Measurements from ENCODE around the gene GEMIN7. TPM values are rescaled to one million over a fixed set of nuclear protein-coding genes. Genes with fewer than 3 reads are reported as not detected.

GEMIN7 gene
- total and polyA plus RNA-seq, 4 donors, result 10.0 to 25.2 (median 19.4) TPM

DNA sequence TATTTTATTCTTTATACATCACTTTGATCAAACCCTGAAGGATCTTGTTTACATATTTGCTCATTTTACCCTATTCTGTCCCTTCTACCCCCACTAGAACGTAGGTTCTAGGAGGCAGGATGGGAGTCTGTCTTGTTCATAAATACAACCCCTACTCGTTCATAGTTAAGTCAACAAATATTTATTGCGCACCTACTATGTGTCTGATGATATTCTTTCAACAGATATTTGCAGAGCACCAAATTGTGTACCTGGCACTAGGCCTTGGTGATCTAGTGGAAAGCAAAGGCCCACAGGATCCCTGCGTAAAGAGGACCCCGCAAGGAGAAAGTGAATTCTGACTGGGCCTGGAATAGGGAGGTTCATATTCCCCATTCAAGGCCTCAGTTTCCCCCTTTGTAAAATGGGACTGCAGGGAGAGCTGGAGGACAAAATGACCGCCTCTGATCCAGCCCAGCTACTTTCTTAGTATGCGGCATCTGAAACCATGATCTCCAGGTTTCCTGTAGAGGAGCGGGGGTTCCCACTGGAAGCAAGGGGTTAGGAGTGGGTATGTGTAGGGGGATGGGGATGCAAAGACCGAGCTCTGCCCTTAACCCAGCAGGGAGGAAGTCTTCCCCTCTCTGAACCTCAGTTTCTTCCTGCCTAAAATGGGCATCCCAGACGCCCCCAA lies 534 bp upstream of the GEMIN7 start (continued):
- TF ChIP-seq, protein P1, sequence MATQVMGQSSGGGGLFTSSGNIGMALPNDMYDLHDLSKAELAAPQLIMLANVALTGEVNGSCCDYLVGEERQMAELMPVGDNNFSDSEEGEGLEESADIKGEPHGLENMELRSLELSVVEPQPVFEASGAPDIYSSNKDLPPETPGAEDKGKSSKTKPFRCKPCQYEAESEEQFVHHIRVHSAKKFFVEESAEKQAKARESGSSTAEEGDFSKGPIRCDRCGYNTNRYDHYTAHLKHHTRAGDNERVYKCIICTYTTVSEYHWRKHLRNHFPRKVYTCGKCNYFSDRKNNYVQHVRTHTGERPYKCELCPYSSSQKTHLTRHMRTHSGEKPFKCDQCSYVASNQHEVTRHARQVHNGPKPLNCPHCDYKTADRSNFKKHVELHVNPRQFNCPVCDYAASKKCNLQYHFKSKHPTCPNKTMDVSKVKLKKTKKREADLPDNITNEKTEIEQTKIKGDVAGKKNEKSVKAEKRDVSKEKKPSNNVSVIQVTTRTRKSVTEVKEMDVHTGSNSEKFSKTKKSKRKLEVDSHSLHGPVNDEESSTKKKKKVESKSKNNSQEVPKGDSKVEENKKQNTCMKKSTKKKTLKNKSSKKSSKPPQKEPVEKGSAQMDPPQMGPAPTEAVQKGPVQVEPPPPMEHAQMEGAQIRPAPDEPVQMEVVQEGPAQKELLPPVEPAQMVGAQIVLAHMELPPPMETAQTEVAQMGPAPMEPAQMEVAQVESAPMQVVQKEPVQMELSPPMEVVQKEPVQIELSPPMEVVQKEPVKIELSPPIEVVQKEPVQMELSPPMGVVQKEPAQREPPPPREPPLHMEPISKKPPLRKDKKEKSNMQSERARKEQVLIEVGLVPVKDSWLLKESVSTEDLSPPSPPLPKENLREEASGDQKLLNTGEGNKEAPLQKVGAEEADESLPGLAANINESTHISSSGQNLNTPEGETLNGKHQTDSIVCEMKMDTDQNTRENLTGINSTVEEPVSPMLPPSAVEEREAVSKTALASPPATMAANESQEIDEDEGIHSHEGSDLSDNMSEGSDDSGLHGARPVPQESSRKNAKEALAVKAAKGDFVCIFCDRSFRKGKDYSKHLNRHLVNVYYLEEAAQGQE (IDR thresholded peaks at IDR 0.05), result no peak

DNA sequence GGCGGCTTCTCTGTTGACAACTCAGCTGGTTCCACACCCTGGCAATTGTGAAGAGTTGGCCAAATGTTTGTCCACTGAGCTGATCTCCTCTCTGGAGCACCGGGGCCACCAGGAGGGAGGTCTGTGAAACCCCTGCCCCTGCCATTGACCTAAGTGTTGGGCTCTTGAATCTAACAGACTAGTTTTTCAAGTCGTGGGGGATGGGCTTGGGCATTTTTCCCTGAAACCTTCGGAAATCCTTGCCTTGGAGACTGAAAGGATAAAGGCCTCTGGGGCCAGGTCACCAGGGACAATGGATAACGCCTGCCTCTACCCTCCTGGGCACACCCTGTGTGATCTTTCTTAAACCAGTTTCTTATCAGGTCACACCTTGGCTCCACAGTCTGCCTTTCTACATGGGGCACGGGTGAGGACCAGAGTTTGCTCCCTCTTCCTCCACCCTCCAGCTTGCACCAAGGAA lies 881 bp downstream of the GEMIN7 start:
- DNase-seq (ENCODE audit: low spot score), result no peak
- Histone ChIP-seq H3K27me3 (ENCODE audit: control insufficient read depth in 4 of 4, insufficient read depth in 4 of 4, low read length in 3 of 4) (no peaks in the 10 kb centered on the region), H3K36me3 (ENCODE audit: control insufficient read depth in 4 of 4, insufficient read depth in 3 of 4, low read depth in 1 of 4, low read length in 3 of 4) (peaks cover 0 to 8% (median 6%) of the 10 kb centered on the region in 4 donors), H3K9me3 (ENCODE audit: control insufficient read depth in 4 of 4, low read length in 3 of 4) (no peaks in the 10 kb centered on the region), H3K4me1 (ENCODE audit: control insufficient read depth in 4 of 4, insufficient read depth in 4 of 4, low read length in 3 of 4) (peaks cover 6 to 28% (median 19%) of the 10 kb centered on the region in 4 donors), H3K9ac (ENCODE audit: low read depth in 1 of 2, low read length in 2 of 2) (peak overlapping the region; percentile 81 to 85), H3K27ac (ENCODE audit: low read depth in 1 of 2, low read length in 2 of 2) (no peak overlapping the region), H3K4me3 (ENCODE audit: low read depth in 1 of 3, low read length in 3 of 3) (peak overlapping the region; percentile 78 to 94 (median 87))
- WGBS, result 12% methylated on average over 6 of the region's 6 CpGs
- TF ChIP-seq FOXA2 (IDR thresholded peaks at IDR 0.05) (no peak), RAD21 (IDR thresholded peaks at IDR 0.05) (no peak), NR2F2 (IDR thresholded peaks at IDR 0.05) (no peak), TAF1 (conservative IDR thresholded peaks at IDR 0.05) (no peak), SP1 (IDR thresholded peaks at IDR 0.05) (no peak), RXRA (IDR thresholded peaks at IDR 0.05) (no peak), YY1 (IDR thresholded peaks at IDR 0.05) (no peak), EGR1 (IDR thresholded peaks at IDR 0.05; ENCODE audit: low read depth in 2 of 2) (no peak), HNF4G (IDR thresholded peaks at IDR 0.05) (no peak)
- TF ChIP-seq, protein P2, sequence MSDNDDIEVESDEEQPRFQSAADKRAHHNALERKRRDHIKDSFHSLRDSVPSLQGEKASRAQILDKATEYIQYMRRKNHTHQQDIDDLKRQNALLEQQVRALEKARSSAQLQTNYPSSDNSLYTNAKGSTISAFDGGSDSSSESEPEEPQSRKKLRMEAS (IDR thresholded peaks at IDR 0.05), result no peak
- TF ChIP-seq, protein P3, sequence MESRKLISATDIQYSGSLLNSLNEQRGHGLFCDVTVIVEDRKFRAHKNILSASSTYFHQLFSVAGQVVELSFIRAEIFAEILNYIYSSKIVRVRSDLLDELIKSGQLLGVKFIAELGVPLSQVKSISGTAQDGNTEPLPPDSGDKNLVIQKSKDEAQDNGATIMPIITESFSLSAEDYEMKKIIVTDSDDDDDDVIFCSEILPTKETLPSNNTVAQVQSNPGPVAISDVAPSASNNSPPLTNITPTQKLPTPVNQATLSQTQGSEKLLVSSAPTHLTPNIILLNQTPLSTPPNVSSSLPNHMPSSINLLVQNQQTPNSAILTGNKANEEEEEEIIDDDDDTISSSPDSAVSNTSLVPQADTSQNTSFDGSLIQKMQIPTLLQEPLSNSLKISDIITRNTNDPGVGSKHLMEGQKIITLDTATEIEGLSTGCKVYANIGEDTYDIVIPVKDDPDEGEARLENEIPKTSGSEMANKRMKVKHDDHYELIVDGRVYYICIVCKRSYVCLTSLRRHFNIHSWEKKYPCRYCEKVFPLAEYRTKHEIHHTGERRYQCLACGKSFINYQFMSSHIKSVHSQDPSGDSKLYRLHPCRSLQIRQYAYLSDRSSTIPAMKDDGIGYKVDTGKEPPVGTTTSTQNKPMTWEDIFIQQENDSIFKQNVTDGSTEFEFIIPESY (IDR thresholded peaks at IDR 0.05), result no peak
- TF ChIP-seq, protein P4, sequence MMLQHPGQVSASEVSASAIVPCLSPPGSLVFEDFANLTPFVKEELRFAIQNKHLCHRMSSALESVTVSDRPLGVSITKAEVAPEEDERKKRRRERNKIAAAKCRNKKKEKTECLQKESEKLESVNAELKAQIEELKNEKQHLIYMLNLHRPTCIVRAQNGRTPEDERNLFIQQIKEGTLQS (IDR thresholded peaks at IDR 0.05), result no peak
- TF ChIP-seq, protein P1 (IDR thresholded peaks at IDR 0.05), result no peak
- TF ChIP-seq, protein P5, sequence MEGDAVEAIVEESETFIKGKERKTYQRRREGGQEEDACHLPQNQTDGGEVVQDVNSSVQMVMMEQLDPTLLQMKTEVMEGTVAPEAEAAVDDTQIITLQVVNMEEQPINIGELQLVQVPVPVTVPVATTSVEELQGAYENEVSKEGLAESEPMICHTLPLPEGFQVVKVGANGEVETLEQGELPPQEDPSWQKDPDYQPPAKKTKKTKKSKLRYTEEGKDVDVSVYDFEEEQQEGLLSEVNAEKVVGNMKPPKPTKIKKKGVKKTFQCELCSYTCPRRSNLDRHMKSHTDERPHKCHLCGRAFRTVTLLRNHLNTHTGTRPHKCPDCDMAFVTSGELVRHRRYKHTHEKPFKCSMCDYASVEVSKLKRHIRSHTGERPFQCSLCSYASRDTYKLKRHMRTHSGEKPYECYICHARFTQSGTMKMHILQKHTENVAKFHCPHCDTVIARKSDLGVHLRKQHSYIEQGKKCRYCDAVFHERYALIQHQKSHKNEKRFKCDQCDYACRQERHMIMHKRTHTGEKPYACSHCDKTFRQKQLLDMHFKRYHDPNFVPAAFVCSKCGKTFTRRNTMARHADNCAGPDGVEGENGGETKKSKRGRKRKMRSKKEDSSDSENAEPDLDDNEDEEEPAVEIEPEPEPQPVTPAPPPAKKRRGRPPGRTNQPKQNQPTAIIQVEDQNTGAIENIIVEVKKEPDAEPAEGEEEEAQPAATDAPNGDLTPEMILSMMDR (IDR thresholded peaks at IDR 0.05; ENCODE audit: low read depth, low read length, missing input control), result no peak
